ENCODE data around the gene OBSL1. TPM values are rescaled to one million over a fixed set of nuclear protein-coding genes. Genes with fewer than 3 reads are reported as not detected.
A peak's percentile ranks its signal among the peaks of the same experiment; 100 is the strongest.

OBSL1 gene
- total RNA-seq, 3 donors from 2014 or later (not counting 1 experiment from before 2014, with no cell fraction given) = 0.07 to 8.8 (median 0.32) TPM

DNA sequence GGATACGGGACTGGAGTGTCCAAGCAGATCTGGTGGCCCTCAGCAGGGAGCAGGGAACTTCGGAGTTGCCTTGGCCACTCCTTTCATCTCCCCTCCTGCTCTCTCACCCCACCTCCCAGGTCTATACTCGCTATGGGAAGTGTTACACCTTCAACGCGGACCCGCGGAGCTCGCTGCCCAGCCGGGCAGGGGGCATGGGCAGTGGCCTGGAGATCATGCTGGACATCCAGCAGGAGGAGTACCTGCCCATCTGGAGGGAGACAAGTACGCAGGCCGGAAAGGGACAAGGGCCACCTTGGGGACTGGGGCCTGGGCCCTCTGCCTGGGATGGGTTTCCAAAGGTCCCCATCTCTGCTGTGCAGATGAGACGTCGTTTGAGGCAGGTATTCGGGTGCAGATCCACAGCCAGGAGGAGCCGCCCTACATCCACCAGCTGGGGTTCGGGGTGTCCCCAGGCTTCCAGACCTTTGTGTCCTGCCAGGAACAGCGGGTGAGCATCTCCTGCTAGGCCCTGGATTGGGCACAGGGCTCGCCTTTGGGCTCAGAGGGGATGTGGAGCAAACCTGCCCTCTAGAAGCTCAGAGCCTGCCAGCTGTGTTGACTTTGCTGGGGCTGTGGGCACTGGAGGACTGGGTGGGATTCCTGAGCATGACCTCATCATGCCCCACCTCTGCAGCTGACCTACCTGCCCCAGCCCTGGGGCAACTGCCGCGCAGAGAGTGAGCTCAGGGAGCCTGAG lies 39.5 kb downstream of the OBSL1 start:
- H3K27me3 ChIP-seq (ENCODE audit: control insufficient read depth, insufficient read depth, low read length) = peaks cover 12% of the 10 kb centered on the region
- Mint-ChIP-seq H3K36me3 (no peaks in the 10 kb centered on the region), H3K9me3 (no peaks in the 10 kb centered on the region), H3K27me3 (ENCODE audit: low read depth in 2 of 2) (peaks cover 32 to 40% of the 10 kb centered on the region in 2 donors), H3K4me1 (peaks cover 0 to 12% of the 10 kb centered on the region in 2 donors), H3K4me3 (no peak overlapping the region), H3K27ac (no peak overlapping the region)
- TF ChIP-seq, protein P1, sequence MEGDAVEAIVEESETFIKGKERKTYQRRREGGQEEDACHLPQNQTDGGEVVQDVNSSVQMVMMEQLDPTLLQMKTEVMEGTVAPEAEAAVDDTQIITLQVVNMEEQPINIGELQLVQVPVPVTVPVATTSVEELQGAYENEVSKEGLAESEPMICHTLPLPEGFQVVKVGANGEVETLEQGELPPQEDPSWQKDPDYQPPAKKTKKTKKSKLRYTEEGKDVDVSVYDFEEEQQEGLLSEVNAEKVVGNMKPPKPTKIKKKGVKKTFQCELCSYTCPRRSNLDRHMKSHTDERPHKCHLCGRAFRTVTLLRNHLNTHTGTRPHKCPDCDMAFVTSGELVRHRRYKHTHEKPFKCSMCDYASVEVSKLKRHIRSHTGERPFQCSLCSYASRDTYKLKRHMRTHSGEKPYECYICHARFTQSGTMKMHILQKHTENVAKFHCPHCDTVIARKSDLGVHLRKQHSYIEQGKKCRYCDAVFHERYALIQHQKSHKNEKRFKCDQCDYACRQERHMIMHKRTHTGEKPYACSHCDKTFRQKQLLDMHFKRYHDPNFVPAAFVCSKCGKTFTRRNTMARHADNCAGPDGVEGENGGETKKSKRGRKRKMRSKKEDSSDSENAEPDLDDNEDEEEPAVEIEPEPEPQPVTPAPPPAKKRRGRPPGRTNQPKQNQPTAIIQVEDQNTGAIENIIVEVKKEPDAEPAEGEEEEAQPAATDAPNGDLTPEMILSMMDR (IDR thresholded peaks at IDR 0.05) = no peak
- H3K4me1 ChIP-seq (ENCODE audit: control insufficient read depth, insufficient read depth, low read length) = no peaks in the 10 kb centered on the region
- no peaks in the 10 kb centered on the region for H3K9me3 ChIP-seq (ENCODE audit: control insufficient read depth, insufficient read depth, low read length)
- intact Hi-C loops (cut with micrococcal nuclease) = loop anchor here (5.0 kb wide), 2 partner anchors 35 to 55 kb away; partner anchors contain the start of gene GMPPA
- H3K27ac ChIP-seq (ENCODE audit: low read length) = no peak overlapping the region
- no peaks in the 10 kb centered on the region for H3K36me3 ChIP-seq (ENCODE audit: control insufficient read depth, insufficient read depth, low read length)
- ATAC-seq (no peak), DNase-seq (no peak)
- WGBS (ENCODE audit: insufficient coverage) = 78% methylated on average over 20 of the region's 20 CpGs
- no peak overlapping the region for H3K4me3 ChIP-seq (ENCODE audit: low read length)

DNA sequence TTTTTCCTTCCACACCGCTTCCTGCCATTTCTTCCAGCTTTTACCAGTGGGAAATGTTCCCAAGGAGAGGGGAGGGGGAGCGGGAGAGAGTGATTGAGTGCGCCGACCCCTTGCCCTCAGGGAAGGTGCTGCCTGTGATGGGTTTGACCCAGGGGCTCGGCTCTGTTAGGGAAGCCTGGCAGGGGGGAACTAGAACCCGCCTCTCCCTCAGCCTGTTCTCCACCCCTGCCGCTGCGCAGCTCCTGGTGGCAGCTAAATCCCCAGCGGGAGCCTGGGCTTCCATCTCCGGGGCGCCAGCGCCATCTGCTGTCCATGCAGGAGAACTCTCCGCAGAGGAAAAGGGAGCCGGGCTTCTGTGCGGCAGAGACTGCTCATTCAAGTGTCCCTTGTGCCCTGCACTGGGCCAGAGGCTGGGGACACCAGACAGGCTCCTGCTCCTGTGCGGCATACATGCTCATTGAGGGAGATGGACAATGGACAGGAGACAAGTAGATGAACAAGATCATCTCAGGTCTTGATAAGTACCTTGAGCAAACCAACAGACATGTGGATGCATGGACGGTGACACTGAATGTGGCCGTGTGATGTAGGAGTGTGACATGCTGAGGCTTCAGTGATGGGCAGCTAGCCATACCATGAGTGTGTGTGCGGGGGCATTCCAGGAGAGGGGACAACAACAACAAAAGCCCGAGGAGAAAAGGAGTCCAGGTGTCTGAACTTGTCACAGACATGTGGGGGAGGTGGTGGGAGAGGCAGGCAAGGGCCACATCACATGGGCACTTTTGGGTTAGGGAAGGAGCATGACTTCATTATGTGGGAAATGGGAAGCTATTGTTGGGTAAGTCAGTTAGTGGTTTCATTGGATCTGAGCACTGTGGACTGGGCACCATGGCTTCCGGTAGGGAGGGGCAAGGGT lies 41.0 kb downstream of the OBSL1 start:
- peak; percentile 77 to 91 for DNase-seq
- Histone ChIP-seq H3K4me3 (ENCODE audit: low read length) (no peak overlapping the region), H3K27me3 (ENCODE audit: control insufficient read depth, insufficient read depth, low read length) (peaks cover 19% of the 10 kb centered on the region), H3K27ac (ENCODE audit: low read length) (no peak overlapping the region), H3K36me3 (ENCODE audit: control insufficient read depth, insufficient read depth, low read length) (no peaks in the 10 kb centered on the region), H3K4me1 (ENCODE audit: control insufficient read depth, insufficient read depth, low read length) (no peaks in the 10 kb centered on the region), H3K9me3 (ENCODE audit: control insufficient read depth, insufficient read depth, low read length) (no peaks in the 10 kb centered on the region)
- Mint-ChIP-seq H3K27me3 (ENCODE audit: low read depth in 2 of 2) (peaks cover 45 to 50% of the 10 kb centered on the region in 2 donors), H3K4me1 (peaks cover 0 to 12% of the 10 kb centered on the region in 2 donors), H3K36me3 (no peaks in the 10 kb centered on the region), H3K27ac (no peak overlapping the region), H3K9me3 (no peaks in the 10 kb centered on the region), H3K4me3 (no peak overlapping the region)
- 15% methylated on average over 20 of the region's 21 CpGs for WGBS (ENCODE audit: insufficient coverage)
- TF ChIP-seq, protein P1 (IDR thresholded peaks at IDR 0.05) = peak; percentile 91
- intact Hi-C loops (cut with micrococcal nuclease) = loop anchor here (1.0 to 5.0 kb wide), 4 partner anchors 33 to 127 kb away; partner anchors contain the start of gene GMPPA
- ATAC-seq = peak; percentile 81 to 98 (median 96)

DNA sequence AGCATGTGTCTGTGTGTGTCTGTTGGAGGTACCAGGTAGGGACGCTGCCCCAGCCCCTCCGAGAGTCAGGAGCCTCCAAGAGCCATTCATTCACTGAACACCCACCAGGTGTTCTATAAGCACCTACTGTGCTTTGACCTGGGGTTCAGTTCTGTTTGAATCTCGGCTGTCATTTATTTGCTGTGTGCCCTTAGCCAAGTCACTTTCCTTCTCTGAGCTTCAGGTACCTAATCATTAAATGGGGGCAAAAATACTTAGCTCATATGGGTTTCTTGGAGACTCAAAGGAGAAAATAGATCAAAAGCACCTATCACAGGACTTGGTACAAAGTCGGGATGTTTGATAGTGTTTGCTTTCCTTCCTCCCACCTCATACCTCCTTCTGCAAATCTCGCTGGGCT lies 43.9 kb downstream of the OBSL1 start:
- H3K36me3 ChIP-seq (ENCODE audit: control insufficient read depth, insufficient read depth, low read length) = no peaks in the 10 kb centered on the region
- no peak for DNase-seq
- Mint-ChIP-seq H3K4me1 (peaks cover 0 to 12% of the 10 kb centered on the region in 2 donors), H3K36me3 (no peaks in the 10 kb centered on the region), H3K9me3 (no peaks in the 10 kb centered on the region), H3K4me3 (no peak overlapping the region), H3K27ac (no peak overlapping the region), H3K27me3 (ENCODE audit: low read depth in 2 of 2) (peaks cover 63 to 70% of the 10 kb centered on the region in 2 donors)
- no peak for ATAC-seq
- no peak overlapping the region for H3K27ac ChIP-seq (ENCODE audit: low read length)
- 61% methylated on average over 4 of the region's 5 CpGs for WGBS (ENCODE audit: insufficient coverage)
- H3K4me3 ChIP-seq (ENCODE audit: low read length) = no peak overlapping the region
- H3K27me3 ChIP-seq (ENCODE audit: control insufficient read depth, insufficient read depth, low read length) = peaks cover 29% of the 10 kb centered on the region
- no peaks in the 10 kb centered on the region for H3K9me3 ChIP-seq (ENCODE audit: control insufficient read depth, insufficient read depth, low read length)
- intact Hi-C loops (cut with micrococcal nuclease) = no loop called here
- H3K4me1 ChIP-seq (ENCODE audit: control insufficient read depth, insufficient read depth, low read length) = peaks cover 2% of the 10 kb centered on the region
- TF ChIP-seq, protein P1 (IDR thresholded peaks at IDR 0.05) = no peak
